HEK293 (cell line): ENCODE measurements around the gene RNASEH2C.

Experiments used
- TSHZ1 ChIP-seq: fragments of 450-650 bp; formaldehyde crosslinking; IDR thresholded peaks from 2 replicates; pipeline ENCODE4 v1.5.1; 2016; ENCODE audit warnings: missing biosample characterization, missing genetic modification characterization, borderline replicate concordance
- ZNF26 ChIP-seq: fragments of 450-650 bp; formaldehyde crosslinking; IDR thresholded peaks from 2 replicates; pipeline ENCODE4 v1.5.1; 2016; ENCODE audit warnings: missing biosample characterization, missing genetic modification characterization
- ZNF707 ChIP-seq: fragments of 450-650 bp; formaldehyde crosslinking; IDR thresholded peaks from 2 replicates; pipeline ENCODE4 v1.5.1; 2016; ENCODE audit warnings: missing biosample characterization, missing genetic modification characterization
- TF ChIP-seq, protein P1 (sequence below): fragments of 450-650 bp; formaldehyde crosslinking; IDR thresholded peaks from 2 replicates; pipeline ENCODE4 v1.5.1; 2016; ENCODE audit warnings: missing biosample characterization, missing genetic modification characterization
- TF ChIP-seq, protein P2 (sequence below): fragments of 450-650 bp; formaldehyde crosslinking; IDR thresholded peaks from 2 replicates; pipeline ENCODE4 v1.5.1; 2017; ENCODE audit warnings: missing biosample characterization, missing genetic modification characterization
- TF ChIP-seq, protein P3 (sequence below): fragments of 450-650 bp; formaldehyde crosslinking; IDR thresholded peaks from 2 replicates; pipeline ENCODE4 v1.5.1; 2016; ENCODE audit warnings: missing biosample characterization, missing genetic modification characterization, low read depth
- TF ChIP-seq, protein P4 (sequence below): fragments of 450-650 bp; formaldehyde crosslinking; IDR thresholded peaks from 2 replicates; pipeline ENCODE4 v1.5.1; 2016; ENCODE audit warnings: missing biosample characterization, missing genetic modification characterization, low read depth

GRCh38 chr11:65744699-65745042 is 24.1 kb upstream of the RNASEH2C start:
- TF ChIP-seq ZNF707 (tag by site-specific recombination) (no peak), TSHZ1 (no peak), ZNF26 (tag by site-specific recombination) (no peak)
- TF ChIP-seq, protein P1, sequence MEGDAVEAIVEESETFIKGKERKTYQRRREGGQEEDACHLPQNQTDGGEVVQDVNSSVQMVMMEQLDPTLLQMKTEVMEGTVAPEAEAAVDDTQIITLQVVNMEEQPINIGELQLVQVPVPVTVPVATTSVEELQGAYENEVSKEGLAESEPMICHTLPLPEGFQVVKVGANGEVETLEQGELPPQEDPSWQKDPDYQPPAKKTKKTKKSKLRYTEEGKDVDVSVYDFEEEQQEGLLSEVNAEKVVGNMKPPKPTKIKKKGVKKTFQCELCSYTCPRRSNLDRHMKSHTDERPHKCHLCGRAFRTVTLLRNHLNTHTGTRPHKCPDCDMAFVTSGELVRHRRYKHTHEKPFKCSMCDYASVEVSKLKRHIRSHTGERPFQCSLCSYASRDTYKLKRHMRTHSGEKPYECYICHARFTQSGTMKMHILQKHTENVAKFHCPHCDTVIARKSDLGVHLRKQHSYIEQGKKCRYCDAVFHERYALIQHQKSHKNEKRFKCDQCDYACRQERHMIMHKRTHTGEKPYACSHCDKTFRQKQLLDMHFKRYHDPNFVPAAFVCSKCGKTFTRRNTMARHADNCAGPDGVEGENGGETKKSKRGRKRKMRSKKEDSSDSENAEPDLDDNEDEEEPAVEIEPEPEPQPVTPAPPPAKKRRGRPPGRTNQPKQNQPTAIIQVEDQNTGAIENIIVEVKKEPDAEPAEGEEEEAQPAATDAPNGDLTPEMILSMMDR (tag by site-specific recombination) = no peak
- TF ChIP-seq, protein P2, sequence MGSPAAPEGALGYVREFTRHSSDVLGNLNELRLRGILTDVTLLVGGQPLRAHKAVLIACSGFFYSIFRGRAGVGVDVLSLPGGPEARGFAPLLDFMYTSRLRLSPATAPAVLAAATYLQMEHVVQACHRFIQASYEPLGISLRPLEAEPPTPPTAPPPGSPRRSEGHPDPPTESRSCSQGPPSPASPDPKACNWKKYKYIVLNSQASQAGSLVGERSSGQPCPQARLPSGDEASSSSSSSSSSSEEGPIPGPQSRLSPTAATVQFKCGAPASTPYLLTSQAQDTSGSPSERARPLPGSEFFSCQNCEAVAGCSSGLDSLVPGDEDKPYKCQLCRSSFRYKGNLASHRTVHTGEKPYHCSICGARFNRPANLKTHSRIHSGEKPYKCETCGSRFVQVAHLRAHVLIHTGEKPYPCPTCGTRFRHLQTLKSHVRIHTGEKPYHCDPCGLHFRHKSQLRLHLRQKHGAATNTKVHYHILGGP = no peak
- TF ChIP-seq, protein P3, sequence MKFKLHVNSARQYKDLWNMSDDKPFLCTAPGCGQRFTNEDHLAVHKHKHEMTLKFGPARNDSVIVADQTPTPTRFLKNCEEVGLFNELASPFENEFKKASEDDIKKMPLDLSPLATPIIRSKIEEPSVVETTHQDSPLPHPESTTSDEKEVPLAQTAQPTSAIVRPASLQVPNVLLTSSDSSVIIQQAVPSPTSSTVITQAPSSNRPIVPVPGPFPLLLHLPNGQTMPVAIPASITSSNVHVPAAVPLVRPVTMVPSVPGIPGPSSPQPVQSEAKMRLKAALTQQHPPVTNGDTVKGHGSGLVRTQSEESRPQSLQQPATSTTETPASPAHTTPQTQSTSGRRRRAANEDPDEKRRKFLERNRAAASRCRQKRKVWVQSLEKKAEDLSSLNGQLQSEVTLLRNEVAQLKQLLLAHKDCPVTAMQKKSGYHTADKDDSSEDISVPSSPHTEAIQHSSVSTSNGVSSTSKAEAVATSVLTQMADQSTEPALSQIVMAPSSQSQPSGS (tag by site-specific recombination) = no peak
- TF ChIP-seq, protein P4, sequence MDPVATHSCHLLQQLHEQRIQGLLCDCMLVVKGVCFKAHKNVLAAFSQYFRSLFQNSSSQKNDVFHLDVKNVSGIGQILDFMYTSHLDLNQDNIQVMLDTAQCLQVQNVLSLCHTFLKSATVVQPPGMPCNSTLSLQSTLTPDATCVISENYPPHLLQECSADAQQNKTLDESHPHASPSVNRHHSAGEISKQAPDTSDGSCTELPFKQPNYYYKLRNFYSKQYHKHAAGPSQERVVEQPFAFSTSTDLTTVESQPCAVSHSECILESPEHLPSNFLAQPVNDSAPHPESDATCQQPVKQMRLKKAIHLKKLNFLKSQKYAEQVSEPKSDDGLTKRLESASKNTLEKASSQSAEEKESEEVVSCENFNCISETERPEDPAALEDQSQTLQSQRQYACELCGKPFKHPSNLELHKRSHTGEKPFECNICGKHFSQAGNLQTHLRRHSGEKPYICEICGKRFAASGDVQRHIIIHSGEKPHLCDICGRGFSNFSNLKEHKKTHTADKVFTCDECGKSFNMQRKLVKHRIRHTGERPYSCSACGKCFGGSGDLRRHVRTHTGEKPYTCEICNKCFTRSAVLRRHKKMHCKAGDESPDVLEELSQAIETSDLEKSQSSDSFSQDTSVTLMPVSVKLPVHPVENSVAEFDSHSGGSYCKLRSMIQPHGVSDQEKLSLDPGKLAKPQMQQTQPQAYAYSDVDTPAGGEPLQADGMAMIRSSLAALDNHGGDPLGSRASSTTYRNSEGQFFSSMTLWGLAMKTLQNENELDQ (tag by site-specific recombination) = no peak
